GM12801 (cell line): ENCODE data around the gene COL24A1.

Source experiments
- TF ChIP-seq, protein P1 (sequence below): IDR thresholded peaks from one replicate; pipeline ENCODE4 v1.5.1; 2011; ENCODE audit warnings: control low read depth; ENCODE audit not compliant: insufficient read length; ENCODE audit errors: extremely low read depth

COL24A1 gene

DNA sequence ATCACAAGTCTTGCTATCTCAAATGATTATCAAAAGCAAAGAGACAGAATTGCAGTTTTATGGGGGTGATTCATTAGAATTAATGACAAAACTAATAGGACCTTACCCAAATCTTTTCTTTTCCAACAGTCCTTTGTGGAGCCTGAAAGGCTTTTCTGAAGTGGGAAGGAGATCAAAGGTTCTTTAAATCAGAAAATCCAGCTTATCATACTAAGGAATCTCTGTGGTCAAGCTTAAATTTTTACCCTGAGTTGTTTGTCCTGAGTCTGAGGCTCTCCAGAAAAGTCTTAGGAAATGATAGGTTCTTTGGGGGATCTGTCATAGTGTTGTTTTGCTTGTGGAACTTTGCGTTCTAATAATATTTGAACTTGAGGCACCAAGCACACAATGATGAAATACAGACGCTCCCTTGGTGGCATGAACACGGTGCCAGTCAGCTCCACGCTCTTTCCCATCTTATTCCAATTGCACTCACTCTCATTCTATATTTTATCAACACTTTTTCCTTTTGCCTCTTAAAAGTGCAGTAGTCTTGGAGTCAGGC is 38.0 kb upstream of the COL24A1 start:
- TF ChIP-seq, protein P1, sequence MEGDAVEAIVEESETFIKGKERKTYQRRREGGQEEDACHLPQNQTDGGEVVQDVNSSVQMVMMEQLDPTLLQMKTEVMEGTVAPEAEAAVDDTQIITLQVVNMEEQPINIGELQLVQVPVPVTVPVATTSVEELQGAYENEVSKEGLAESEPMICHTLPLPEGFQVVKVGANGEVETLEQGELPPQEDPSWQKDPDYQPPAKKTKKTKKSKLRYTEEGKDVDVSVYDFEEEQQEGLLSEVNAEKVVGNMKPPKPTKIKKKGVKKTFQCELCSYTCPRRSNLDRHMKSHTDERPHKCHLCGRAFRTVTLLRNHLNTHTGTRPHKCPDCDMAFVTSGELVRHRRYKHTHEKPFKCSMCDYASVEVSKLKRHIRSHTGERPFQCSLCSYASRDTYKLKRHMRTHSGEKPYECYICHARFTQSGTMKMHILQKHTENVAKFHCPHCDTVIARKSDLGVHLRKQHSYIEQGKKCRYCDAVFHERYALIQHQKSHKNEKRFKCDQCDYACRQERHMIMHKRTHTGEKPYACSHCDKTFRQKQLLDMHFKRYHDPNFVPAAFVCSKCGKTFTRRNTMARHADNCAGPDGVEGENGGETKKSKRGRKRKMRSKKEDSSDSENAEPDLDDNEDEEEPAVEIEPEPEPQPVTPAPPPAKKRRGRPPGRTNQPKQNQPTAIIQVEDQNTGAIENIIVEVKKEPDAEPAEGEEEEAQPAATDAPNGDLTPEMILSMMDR = no peak

GRCh38 chr1:86192417-86192816 is 35.8 kb upstream of the COL24A1 start:
- TF ChIP-seq, protein P1 = no peak

DNA sequence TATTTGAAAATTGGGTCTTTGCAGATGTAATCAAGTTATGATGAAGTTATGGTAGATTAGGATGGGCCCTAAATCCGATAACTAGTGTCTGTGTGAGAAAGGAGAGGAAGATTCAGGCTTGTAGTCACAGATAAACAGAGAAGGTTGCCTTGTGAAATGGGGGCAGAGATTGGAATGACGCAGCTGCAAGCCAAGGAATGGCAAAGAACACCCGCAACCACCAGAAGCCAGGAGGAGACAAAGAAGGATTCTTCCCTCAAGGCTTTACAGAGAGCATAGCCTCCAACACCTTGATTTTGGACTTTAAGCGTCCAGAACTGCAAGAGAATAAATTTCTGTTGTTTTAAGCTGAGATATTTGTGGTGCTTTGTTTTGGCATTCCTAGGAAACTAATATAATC is 35.4 kb upstream of the COL24A1 start:
- TF ChIP-seq, protein P1 = no peak

- TF ChIP-seq, protein P1 = no peak
These were observed 34.3 kb upstream of the COL24A1 start for GRCh38 chr1:86190873-86191272.

DNA sequence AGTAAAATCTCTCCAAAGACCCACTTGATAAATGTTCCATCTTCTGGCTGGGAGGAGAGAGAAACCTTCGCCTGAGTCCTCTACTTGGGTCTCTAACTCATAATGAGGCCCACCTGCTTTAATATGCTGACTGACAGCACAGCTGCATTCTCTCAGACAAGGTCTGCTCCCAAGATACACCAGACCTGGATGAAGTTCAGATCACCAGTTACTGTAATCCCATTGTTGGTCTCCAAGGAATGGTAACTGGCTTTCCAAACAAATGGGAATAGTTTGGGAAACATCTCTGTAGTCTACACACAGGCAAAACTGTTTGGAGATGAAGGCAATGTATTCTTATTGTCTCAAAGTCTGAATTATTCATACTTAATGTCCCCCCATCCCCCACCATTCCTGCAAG is 27.9 kb upstream of the COL24A1 start:
- TF ChIP-seq, protein P1 = no peak

- TF ChIP-seq, protein P1 = no peak
These were observed 27.2 kb upstream of the COL24A1 start for GRCh38 chr1:86183810-86184209.

DNA sequence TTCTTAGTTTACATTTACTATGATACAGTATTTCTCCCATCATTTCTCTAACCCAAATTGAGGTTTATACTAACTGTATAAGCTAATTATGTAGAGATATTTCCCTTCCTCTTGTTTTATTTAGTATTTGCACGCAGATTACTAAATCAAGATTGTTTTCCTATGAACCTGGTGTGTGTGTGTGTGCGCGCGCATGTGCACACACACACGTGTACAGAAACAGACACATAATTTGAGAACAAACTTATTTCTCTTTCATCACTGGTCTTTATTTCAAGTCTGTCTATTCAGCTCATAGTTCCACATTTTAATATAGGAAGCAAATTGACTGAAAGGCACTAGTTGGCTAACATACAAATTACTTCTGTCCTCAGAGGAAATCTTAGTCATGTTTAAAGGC is 19.7 kb upstream of the COL24A1 start:
- TF ChIP-seq, protein P1 = no peak

- TF ChIP-seq, protein P1 = no peak
These were observed 19.2 kb upstream of the COL24A1 start for GRCh38 chr1:86175756-86176155.
